Jurkat, Clone E6-1 (cell line): ENCODE results near the gene ZFAND6.
A peak's percentile ranks its signal among the peaks of the same experiment; 100 is the strongest.

ENCODE experiments used
- DNase-seq: peaks from one replicate; pipeline ENCODE4 v3.0.0-alpha.2; 2011; ENCODE audit warnings: low read depth, low spot score
- H3K4me3 ChIP-seq: 2 replicates; pipeline ENCODE4 v1.5.1; 2011; ENCODE audit warnings: mild to moderate bottlenecking, low read length, control low read depth, moderate library complexity

The ZFAND6 gene

DNA sequence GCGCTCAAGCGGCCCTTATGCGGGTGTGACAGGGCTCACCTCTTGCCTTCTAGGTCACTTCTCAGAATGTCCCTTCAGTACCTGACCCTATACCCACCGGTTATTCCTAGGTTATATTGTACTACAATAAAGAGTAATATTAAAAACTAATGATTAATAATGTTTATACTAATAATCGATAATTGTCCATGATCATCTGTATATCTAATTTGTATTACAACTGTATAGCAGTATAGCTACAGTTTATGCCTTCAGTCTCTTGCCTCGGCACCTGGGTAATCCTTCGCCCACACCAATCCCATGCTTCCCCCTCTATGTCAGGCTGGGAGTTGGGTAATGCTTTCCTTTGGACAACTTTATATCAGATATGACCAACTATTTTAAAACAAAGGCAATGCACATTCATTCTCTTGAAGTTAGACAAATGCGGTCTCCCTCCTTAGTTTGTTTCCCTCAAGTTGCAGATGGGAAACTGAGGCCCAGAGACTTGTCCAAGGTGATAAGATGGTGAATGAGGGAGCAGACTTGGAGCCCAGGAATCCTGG lies 96.8 kb downstream of the ZFAND6 start:
- no peak overlapping the region for H3K4me3 ChIP-seq

GRCh38 chr15:80157215-80157614 lies 97.7 kb downstream of the ZFAND6 start:
- DNase-seq, result no peak
- H3K4me3 ChIP-seq, result no peak overlapping the region

More for the DNA sequence above, 96.8 kb downstream of the ZFAND6 start:
- no peak for DNase-seq

DNA sequence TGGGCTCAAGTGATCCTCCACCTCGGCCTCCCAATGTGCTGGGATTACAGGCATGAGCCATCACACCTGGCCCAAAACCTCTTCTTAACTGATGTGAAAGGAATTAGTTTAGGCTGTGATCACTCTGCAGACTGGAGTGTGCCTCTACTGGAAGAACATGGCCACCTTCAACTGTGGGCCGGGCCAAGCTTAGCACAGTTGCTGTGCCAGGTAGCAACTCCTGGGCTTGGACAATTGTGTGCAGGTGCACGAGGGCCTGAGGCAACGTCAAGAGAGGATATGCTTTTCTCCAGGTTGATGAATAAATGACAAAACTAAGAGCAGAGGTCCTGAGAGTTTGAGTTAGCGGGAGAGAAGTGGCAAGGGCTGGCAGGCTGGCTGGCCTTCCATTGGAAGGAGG lies 99.8 kb downstream of the ZFAND6 start:
- H3K4me3 ChIP-seq, result no peak overlapping the region
- no peak for DNase-seq

DNA sequence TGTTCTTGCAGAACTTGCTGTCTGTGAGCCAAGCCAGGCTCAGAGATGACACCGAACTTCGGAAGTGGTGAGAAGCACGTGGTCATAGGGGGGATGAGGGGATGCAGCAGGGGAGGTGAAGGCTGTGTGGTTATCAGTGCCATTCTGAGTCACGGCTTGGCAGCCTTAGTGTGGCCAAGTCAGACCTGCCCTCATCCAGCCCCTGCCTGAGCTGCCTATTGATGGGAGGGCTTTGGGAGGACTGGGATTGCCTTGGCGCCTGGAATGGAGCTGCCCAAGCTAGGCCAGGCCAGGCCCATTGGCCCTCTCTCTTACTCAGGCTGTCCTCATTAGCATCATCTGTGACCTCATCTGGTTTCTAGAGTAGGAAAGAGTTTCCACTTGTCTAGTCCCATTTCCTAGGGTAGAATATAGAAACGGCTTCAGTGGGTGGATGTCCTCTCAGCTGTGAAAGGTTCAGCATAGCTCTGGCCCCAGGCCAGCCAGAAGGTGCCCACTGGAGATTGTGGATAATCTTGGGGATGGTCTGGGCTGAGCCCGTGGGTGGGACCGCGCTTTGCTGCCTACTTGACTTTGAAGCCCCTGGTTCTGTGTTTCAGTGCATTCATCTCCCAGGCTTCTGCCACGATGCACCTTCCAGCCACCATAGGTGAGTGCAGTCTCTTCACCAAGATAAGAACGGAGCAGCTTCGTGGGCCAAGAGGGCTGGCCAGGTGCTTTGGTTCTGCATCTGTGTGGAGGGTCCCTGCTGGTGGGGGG lies 100.5 kb downstream of the ZFAND6 start:
- H3K4me3 ChIP-seq, result no peak overlapping the region
- DNase-seq, result no peak

DNA sequence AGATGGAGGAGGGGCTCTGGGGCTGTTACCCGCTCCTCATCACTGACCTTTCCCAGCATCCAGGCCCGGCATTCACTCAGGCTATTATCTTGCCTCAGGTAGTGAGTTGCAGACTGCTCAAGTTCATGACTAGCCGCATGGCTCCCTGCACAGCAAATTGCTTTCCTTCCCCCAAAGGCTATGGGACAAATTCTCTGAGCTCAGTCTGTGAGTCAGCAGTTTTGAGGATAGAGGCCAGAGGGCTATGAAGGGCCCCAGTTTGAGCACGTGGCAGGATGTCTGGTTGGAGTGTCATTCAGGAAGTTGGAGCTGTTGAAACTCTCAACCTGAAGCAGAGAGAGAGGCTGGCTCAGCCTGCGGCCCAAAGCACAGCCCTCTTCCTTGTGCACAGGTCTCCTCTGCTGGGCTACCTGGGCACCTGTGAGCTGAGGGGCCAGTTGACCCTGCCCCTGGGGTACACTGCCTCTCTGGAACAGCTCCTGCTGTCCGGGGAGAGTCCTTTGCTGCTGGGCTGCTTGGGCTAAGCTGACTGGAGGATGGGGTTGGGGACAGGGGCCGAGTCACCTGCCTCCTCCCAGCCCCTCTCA lies 101.2 kb downstream of the ZFAND6 start:
- DNase-seq, result peak; percentile 76
- H3K4me3 ChIP-seq, result no peak overlapping the region

- no peak for DNase-seq
- no peak overlapping the region for H3K4me3 ChIP-seq
Measured at GRCh38 chr15:80161468-80162016, 102.1 kb downstream of the ZFAND6 start.

DNA sequence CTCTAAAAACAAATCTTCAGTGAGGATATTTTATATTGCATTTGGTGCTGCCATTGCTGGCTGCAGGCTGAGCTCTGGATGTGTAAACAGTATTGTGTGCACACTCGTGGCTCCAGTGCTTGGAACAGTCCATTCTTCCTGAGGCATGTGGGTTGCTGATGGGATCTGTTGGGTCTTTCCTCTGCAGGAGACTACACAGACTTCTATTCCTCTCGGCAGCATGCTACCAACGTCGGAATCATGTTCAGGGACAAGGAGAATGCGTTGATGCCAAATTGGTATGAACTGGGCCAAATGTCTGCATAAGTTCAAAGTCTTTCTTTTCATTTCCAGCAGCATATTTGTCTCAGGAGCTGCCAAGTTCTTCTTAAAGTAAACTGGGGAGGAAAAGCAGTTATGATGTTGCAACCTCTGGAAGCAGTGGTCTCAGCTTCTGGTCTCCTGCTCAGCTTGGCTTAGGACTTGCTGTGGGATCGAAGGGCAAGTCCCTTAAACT lies 102.6 kb downstream of the ZFAND6 start:
- DNase-seq, result no peak
- no peak overlapping the region for H3K4me3 ChIP-seq

- no peak overlapping the region for H3K4me3 ChIP-seq
- no peak for DNase-seq
Measured at GRCh38 chr15:80163217-80163616, 103.7 kb downstream of the ZFAND6 start.

- DNase-seq, result no peak
- H3K4me3 ChIP-seq, result no peak overlapping the region
Measured at GRCh38 chr15:80163897-80164296, 104.4 kb downstream of the ZFAND6 start.

DNA sequence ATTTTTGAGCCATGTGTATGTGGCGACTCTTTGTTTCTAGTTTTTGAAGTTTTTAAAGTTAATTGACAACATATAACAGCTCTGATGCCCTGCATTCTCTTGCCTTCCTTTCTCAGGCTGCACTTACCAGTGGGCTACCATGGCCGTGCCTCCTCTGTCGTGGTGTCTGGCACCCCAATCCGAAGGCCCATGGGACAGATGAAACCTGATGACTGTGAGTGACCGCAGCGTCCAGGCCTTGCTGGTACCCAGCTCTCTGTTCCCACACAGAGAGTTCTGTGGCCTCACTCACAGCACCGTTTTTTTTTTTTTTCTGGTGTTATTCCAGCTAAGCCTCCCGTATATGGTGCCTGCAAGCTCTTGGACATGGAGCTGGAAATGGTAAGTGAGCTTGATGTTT lies 108.5 kb downstream of the ZFAND6 start:
- no peak overlapping the region for H3K4me3 ChIP-seq
- DNase-seq, result no peak

DNA sequence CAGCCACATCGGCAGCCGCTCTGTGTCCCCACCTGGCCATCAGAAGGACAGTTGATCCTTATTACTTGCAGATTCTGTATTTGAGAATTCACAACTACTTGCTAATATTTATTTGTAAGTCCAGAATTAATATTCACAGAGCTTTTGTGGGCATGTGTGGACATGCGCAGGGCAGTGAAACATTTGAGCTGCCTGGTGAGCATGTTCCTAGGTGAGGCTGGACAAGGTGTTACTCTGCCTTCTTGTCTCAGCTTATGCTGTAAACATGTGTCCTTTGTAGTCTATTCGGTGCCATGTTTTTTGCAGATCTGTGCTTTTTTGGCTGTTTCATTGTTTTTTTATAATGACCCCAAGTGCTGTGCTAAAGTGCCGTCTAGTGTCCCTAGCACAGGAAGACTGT lies 108.9 kb downstream of the ZFAND6 start:
- DNase-seq, result no peak
- H3K4me3 ChIP-seq, result no peak overlapping the region

GRCh38 chr15:80169768-80170357 lies 110.4 kb downstream of the ZFAND6 start:
- no peak for DNase-seq
- H3K4me3 ChIP-seq, result no peak overlapping the region

GRCh38 chr15:80170596-80170995 lies 111.1 kb downstream of the ZFAND6 start:
- DNase-seq, result no peak
- no peak overlapping the region for H3K4me3 ChIP-seq

GRCh38 chr15:80171787-80172186 lies 112.3 kb downstream of the ZFAND6 start:
- no peak overlapping the region for H3K4me3 ChIP-seq

GRCh38 chr15:80172401-80172800 lies 112.9 kb downstream of the ZFAND6 start:
- no peak for DNase-seq
- no peak overlapping the region for H3K4me3 ChIP-seq

More at GRCh38 chr15:80171787-80172186, 112.3 kb downstream of the ZFAND6 start:
- DNase-seq, result no peak

DNA sequence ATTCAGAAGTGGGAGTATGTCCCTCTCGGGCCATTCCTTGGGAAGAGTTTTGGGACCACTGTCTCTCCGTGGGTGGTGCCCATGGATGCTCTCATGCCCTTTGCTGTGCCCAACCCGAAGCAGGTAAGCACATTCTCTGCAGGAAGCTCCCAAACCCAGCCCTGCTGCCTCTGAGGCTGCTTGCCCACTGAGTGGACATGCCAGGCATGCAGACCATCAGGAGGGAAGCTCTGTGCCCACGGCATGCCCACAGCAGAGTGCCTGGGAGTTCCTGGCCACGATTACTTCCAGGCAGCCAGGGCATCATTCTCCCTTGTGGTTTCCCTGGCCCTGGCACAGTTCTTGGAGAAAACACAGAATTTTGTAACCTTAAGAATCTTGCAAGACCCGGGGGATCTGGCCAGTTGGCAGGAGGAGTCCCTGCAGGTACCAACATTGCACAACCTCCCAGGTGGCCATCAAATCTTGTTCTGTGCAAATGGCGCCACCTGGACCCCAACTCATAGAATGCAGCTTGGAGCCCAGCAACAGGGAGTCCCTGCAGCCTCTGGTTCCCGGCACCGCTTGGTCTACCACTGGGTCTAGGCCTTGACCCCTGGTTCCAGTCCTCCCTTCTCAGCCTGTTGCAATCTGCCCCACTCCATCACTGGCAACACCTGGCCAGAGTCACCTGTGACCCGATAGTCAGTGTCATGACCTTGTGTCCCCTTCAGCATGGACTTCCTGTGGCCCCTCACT lies 113.7 kb downstream of the ZFAND6 start:
- no peak for DNase-seq

GRCh38 chr15:80174017-80174746 lies 114.7 kb downstream of the ZFAND6 start:
- DNase-seq, result no peak
- H3K4me3 ChIP-seq, result no peak overlapping the region

More for the DNA sequence above, 113.7 kb downstream of the ZFAND6 start:
- no peak overlapping the region for H3K4me3 ChIP-seq

DNA sequence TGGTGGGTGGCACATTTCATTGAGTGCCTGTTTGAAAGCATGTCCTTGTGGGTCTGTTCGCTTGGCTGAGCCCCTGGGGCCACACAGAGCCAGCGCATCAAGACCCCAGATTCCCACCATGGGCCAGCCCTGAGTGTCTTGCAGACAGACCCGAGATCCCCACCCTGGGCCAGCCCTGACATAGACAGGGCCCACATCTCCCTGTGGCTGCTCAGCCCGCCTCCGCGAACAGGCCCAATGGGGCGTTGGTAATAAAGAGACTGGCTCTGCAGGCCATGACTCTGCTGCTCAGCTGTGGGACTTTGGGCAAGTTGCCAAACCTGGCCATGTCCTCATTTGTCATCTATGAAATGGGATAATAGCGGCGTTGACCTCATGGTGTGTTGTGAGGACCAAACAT lies 116.0 kb downstream of the ZFAND6 start:
- no peak for DNase-seq

More for the DNA sequence above, 116.0 kb downstream of the ZFAND6 start:
- no peak overlapping the region for H3K4me3 ChIP-seq
